GM21576 (cell line): Measurements from ENCODE around the gene PDE2A.

Source experiments
- ATAC-seq: cut with Tn5 transposase; IDR thresholded peaks from one replicate; pipeline ENCODE4 v1.9.1; 2021; ENCODE audit warnings: mild to moderate bottlenecking, moderate library complexity; ENCODE audit not compliant: unreplicated experiment

Gene PDE2A

GRCh38 chr11:72592698-72593495, 81.3 kb downstream of the PDE2A start:
- no peak for ATAC-seq

GRCh38 chr11:72591785-72592502, 82.3 kb downstream of the PDE2A start:
- no peak for ATAC-seq

DNA sequence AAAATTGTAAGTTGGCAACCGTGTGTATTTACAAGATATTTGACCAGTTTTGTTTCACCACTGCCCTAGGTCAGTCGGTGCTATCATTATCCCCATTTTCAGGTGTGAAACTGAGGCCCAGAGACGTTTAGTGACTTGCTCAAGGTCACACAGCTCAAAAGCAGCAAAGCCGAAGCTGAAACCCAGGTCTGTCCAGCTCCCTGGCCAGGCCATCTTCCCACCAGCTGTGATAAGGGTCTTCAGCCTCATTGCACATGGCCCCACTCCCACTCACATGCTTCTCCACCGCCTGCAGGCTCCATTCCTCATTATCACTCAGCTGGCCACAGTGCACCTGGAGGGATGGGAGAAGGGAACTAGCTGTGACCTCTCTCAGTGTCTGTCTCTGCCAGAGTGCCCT, 83.2 kb downstream of the PDE2A start:
- ATAC-seq: no peak

DNA sequence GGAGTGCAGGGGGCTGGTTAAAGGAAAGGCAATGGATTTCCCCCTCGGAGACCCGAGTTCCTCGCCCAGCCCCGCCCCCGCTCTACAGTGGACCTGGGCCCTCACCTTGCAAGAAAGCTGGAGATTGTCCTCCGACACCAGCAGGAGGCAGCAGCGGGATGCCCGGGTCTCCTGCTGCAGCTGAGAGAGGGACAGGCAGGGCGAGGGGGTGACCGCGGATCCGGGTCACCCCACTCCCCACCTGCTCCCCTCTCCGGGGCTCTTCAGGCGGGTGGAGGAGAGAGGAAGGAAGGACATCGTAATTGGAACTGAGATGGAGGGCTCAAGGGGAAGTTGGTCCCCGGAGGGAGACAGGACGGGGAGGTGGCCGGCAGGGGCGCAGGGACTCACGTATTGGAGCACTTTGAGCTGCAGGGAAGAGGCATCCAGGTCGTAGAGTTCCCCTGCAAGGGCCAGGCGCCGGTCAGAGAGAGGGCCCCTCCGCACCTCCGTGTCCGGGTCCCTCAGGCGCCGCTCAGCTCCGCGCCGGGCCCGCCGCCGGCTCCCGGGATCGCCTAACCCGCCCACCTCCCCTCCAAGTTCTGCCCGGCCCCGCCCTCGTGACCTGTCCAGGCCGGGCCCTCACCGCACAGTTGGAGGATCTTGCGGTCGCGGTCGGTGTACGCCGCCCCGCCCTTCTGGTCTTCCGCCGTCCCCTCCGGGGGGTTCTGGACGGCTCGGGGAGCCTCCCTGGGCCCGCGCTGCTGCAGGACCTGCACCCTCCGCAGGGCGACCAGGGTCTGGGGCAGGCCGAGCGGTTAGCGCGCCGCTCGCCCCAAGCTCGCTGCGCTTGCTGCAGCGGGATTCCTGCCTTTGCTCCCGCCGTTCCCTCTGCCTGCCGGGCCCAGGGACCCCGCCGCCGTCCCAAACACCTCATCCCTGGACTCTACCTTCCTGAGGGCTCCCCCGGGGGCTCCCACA, 84.1 kb downstream of the PDE2A start:
- ATAC-seq: no peak

DNA sequence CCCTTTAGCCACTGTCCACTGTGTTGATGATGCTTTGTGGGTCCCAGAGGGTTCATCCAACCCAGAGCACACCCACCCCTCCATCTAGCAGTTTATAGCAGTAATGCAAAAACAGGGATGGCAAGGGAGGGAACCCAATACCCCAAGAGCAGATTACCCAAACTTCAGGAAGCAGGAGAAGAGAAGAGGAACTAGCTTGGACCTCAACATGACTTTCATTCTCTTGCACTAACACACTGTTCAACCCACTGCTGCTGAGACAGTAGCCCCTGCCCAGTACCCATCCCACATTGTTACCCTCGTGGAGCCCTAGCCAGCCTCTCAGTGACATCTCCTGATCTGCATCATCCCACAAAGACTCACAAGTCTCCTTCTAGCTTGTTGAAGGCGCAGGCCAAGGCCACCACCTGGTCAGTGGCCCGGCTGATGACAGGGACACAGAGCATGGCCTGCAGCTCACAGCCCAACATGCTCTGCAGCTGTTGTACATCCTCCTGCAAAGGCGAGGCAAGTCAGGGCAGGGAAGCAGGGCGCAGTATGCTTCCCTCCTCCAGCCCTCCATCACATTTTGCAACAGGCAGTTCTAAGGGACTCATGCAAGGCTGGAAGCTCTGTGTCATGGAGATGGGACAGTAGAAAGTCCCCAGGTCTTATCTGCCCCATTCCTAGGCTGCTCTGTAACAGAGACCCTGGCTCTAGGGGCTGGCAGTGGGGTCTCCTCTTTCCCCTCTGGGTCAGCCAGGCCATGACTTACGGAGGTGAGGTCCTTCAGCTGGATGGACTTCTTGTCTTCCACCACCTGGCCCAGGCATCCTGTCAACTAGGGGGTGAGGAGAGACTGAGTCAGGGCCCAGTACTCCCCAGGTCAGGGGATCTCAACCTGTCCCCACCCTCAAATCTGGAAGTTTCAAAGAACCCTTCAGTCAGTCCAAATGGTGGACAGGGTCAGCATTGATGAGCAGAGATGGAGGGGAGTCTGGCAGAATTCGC, 85.5 kb downstream of the PDE2A start:
- no peak for ATAC-seq

- ATAC-seq: no peak
Observed at GRCh38 chr11:72587696-72588095, 86.5 kb downstream of the PDE2A start.

- no peak for ATAC-seq
Observed at GRCh38 chr11:72586321-72587090, 87.7 kb downstream of the PDE2A start.

DNA sequence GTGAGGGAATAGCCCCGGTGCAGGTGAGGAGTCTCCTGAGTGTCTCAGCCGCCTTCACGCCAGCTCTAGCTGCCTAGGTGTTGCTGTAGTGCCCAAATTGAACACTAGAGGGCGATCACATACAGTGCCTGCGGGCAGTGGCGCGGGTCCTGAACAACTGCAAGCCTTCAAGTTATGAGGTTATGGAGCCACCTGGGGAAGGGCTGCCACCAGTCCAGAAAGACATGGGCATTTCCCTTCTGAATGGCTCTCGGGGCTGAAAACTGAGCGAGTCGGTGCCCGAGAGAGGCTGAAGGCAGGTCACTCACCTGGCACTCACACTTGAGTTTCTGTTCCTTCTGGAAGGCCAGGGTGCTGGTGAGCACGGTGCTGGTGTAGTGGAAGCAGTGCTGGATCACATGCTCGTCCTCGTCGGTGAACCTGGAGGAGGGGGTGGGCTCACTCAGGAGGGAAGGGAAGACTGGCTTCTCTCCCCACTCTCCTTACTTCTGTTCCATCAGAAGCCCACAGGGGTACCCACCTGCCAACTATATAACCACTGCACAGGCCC, 88.4 kb downstream of the PDE2A start:
- no peak for ATAC-seq

- no peak for ATAC-seq
Observed at GRCh38 chr11:72584939-72585597, 89.2 kb downstream of the PDE2A start.

- ATAC-seq: no peak
Observed at GRCh38 chr11:72584293-72584938, 89.8 kb downstream of the PDE2A start.

DNA sequence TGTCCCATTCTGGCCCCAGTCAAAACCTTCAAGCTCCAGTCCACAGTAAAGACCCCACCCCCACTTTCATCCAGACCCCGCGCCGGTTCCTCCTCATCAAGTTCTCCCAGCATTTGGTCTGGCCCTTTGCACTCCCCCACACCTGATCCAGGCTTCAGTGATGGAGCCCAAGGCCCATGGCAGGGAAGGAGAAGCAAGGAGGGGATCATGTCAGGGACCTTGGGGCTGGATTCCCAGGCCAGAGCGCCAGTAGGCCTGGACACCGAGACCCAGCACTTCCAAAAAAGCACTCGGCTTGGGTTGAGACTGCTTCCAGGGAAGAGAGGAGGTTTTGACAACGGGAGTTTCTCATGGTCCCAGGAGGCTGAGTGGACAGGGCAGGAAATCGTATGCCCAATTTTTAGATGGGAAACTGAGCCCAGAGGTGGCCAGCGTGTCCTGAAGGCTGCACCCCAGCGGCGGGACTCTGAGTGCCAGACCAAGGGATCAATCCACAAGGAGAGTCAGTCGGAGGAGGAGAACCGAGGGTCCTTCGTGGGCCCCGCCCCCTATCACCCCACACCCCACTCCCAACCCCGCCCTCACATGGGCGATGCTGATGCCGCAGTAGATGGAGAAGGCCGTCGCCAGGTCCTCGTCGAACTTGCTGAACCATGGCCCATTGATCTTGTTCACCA, 90.5 kb downstream of the PDE2A start:
- ATAC-seq: no peak

DNA sequence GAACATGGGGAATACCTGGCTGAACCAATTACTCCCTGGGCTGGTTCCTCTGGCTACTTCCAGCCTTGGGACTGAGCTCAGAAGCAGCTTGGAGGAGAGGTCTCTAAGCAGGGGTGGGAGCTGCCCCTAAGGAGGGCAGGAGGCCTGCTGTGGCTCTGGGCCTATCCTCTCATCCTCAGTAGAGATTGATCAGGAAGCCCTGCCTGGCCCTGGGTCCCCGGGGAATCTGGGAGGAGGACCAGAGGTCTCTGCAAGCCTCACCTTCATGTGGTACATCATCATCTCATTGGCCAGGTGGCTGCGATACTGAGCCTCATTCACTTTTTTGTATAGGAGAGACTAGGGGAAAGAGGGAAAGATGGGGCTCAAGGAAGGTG, 91.1 kb downstream of the PDE2A start:
- no peak for ATAC-seq

- no peak for ATAC-seq
Observed at GRCh38 chr11:72582206-72583176, 91.7 kb downstream of the PDE2A start.

- no peak for ATAC-seq
Observed at GRCh38 chr11:72581067-72581466, 93.2 kb downstream of the PDE2A start.

- ATAC-seq: no peak
Observed at GRCh38 chr11:72580642-72580950, 93.6 kb downstream of the PDE2A start.

DNA sequence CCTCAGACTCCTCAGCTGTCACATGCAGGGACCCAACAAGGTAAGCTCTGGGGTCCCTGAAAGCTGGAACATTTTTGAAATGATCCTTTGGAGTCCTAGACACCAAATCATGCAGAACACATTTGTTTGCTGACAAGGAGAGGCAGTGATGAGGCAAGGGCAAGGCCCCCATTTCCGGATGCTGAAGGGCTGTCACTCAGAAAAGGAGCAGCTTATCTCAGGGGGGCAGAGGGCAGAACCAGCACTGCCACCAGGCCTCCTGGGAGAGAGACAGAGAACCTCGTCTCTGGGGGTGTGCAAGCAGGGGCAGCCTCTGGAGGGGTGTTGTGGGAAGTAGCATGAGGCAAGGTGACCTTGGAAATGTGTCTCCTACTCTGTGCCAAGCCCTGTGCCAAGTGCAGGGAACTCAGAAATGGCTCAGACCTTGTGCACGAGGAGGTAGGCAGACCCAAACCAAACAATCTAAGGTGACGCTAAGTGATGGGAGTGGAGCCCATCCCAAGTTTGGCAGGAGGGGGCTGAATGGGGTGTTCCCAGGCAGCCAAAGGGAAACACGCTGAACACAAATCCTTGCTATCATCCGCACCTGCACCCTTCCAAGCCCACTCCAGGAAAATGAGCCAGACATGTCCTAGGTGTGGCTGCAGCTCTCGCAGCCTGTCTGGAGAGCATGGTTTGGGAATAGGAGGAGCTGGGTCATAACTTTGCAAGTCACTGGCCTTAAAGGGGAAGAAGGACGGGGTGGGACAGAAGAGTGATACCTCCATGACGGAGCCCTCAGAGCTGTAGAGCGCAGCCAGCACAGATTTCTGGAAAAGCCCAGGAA, 94.2 kb downstream of the PDE2A start:
- ATAC-seq: no peak
